Activated T-helper 2 cell treated with anti-CD3 and anti-CD28 coated beads, Interferon-gamma antibody, Interleukin-2, Interleukin-4, amounts not matched to agents 10 μg/mL and 5 μg/mL and 100 μg/mL, durations not matched to agents 14 hours and 24 hours and 36 hours (primary cell): ENCODE data around the gene PGA5. TPM values are rescaled to one million over a fixed set of nuclear protein-coding genes. Genes with fewer than 3 reads are reported as not detected.

ENCODE experiments used
- DNase-seq: peaks from one replicate; pipeline ENCODE4 v3.0.0; 2021; ENCODE audit warnings: low spot score
- H3K27ac Mint-ChIP-seq: one replicate; pipeline ENCODE4 v1.8.0; 2021; ENCODE audit warnings: mixed read lengths
- H3K27me3 Mint-ChIP-seq: one replicate; pipeline ENCODE4 v1.8.0; 2021; ENCODE audit warnings: low read depth, mixed read lengths
- H3K36me3 Mint-ChIP-seq: one replicate; pipeline ENCODE4 v1.8.0; 2021; ENCODE audit warnings: low read depth, mixed read lengths
- H3K4me1 Mint-ChIP-seq: one replicate; pipeline ENCODE4 v1.8.0; 2021; ENCODE audit warnings: low read depth, mixed read lengths
- H3K4me3 Mint-ChIP-seq: one replicate; pipeline ENCODE4 v1.8.0; 2021; ENCODE audit warnings: low read depth, mild to moderate bottlenecking, moderate library complexity, mixed read lengths
- H3K9me3 Mint-ChIP-seq: one replicate; pipeline ENCODE4 v1.8.0; 2021; ENCODE audit warnings: mixed read lengths
- intact Hi-C: fragments of 100-400 bp; cut with micrococcal nuclease; formaldehyde crosslinking; loops from one replicate; pipeline ENCODE4 v1.15.1; 2023
- total RNA-seq: library from RNA; stranded (reverse); gene quantifications from 2 replicates; pipeline ENCODE4 v1.2.3, GENCODE V29; 2022

The PGA5 gene
- total RNA-seq, 1 donor from 2014 or later: not detected

DNA sequence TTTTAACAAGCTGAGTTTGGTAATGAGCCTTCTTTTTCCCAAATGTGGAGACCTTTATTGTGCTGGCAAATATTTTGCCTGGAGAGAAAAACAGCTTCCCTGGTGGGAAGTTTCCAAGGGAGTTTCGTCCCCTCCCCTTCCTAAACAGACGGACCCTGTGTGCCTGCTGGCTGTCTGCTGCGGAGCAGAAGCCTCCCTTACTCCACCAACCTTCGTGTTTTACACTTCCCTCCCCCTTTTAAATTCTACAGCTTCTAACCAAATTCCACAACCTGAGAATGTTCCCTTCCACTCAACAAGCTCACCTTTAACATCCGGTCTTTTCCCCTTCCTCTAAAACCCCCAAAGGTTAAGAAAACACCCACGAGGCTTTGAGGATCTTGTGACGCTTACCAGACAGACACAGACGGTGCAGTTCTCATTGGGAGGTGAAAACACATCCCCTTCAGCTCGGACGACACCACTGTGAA, 37.1 kb downstream of the PGA5 start:
- DNase-seq: no peak
- Mint-ChIP-seq H3K4me3 (no peak overlapping the region), H3K36me3 (no peaks in the 10 kb centered on the region), H3K4me1 (no peaks in the 10 kb centered on the region), H3K9me3 (no peaks in the 10 kb centered on the region), H3K27me3 (no peaks in the 10 kb centered on the region), H3K27ac (no peak overlapping the region)
- intact Hi-C loops: no loop called here

DNA sequence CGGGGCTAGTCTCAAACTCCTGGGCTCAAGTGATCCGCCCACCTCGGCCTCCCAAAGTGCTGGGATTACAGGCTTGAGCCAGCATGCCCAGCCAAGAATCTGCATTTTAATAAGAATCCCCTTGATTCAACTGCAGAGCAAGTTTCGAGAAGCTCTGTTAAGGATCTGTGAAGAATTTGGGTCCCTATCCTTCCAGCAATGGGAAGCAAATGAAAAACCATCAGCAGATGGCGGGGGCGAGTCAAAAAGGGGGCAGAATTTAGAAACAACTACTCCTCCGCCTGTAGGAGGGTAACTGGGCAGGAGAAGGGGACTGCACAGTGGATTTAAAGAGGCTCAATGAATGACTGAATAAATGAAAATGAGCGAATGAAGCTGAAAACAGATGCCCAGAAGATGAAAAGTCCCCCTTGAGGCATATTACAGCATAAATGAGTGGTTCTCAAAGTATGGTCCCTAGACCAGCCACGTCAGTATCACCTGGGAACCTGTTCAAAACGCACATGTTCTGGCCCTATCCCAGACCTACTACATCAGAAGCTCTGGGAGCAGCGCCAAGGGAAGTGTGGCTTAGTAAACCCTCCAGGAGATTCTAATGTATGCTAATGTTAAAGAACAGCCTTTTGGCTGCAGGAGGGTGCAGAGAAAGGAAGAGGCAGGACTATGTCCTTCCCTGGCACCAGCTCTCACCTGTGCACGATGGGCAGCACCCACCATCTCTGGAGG, 39.1 kb downstream of the PGA5 start:
- no peak for DNase-seq
- H3K4me3 Mint-ChIP-seq: no peak overlapping the region
- intact Hi-C loops: no loop called here
- peaks cover 3% of the 10 kb centered on the region for H3K36me3 Mint-ChIP-seq
- H3K27me3 Mint-ChIP-seq: no peaks in the 10 kb centered on the region
- H3K27ac Mint-ChIP-seq: no peak overlapping the region
- no peaks in the 10 kb centered on the region for H3K4me1 Mint-ChIP-seq
- H3K9me3 Mint-ChIP-seq: no peaks in the 10 kb centered on the region

DNA sequence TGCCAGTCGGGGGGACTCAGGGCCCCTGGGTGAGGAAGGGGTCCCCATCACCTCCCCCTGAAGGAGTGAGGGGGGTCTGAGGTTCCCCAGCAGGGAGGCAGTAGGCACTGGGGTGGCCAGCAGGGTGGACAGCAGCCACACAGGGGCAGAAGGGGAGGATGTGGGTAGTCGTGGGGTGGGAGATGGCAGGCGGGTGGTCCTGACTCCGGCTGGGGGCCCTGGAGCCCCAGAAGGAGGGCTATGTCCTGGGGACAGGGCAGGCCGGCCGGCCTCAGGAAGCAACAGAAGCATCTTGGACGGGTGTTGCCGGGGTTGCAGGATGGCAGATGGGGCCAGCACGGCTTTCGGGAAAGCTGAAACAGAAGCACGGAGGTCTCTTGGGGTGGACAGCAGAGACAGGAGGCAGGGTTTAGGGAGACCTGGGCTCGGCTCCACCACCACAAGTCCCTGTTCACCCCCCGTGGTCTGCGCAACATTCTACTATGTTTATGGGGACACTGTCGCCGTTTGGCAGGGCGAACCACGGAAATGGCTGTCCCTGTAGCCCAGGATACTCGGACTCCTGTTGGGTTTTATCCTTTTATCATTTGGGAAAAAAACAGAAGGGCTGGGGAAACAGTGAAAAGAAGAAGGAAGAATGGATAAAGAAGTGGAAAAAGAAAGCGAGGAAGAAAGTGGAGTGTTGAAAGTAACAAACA, 40.1 kb downstream of the PGA5 start:
- Mint-ChIP-seq H3K27me3 (no peaks in the 10 kb centered on the region), H3K9me3 (no peaks in the 10 kb centered on the region)
- intact Hi-C loops: no loop called here

DNA sequence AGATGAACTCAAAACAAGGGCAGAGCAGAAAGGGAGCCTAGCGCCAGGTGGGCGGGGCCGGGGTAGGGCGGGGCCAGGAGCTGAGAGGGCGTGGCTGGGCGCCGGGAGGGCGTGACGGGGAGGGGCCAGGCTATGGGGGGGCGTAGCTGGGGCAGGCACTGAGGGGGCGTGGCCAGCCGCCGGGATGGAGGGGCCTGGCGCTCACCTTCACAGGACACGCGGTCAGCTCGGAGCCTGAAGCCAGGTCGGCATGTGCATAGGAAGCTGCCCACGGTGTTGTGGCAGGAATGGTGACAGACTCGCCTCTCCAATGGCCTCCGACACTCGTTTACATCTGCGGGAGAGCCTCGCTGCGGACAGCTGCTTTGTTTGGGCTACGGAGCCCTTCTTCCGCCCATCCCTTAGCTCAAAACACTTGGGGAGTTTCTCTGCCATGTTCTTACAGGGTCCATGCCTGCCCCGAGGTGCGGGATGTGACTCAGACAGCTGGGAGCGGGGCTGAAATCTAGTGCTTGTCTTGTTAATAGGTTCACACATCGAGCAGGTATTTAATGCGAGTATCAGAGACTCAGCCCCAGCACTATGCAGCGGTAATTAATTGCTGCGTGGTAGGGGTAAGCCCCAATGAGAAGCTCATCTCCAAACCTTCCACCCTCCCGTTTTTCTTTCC, 40.7 kb downstream of the PGA5 start:
- no peaks in the 10 kb centered on the region for H3K4me1 Mint-ChIP-seq
- intact Hi-C loops: no loop called here

More for the DNA sequence above, 40.1 kb downstream of the PGA5 start:
- no peaks in the 10 kb centered on the region for H3K4me1 Mint-ChIP-seq
- no peak for DNase-seq
- H3K4me3 Mint-ChIP-seq: no peak overlapping the region
- peaks cover 3% of the 10 kb centered on the region for H3K36me3 Mint-ChIP-seq
- no peak overlapping the region for H3K27ac Mint-ChIP-seq

DNA sequence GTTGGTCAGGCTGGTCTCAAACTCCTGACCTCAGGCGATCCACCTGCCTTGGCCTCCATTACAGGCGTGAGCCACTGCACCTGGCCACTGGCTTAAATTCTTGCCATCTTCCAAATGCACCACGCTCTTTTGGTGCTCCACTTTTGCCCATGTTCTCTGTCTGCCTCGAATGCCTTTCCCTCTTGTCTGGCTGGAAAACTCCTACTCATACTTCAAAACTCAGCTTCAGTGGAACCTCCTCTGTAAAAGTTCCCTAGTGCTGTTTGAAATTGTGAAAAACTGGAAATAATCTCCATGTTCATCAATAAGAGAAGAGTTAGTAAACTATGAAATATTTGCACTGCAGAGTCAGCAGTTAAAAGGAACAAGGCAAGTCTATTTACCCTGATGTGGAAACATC, 42.6 kb downstream of the PGA5 start:
- no peak for DNase-seq
- no peaks in the 10 kb centered on the region for H3K27me3 Mint-ChIP-seq
- H3K4me3 Mint-ChIP-seq: no peak overlapping the region
- no peak overlapping the region for H3K27ac Mint-ChIP-seq
- H3K36me3 Mint-ChIP-seq: peaks cover 3% of the 10 kb centered on the region
- no peaks in the 10 kb centered on the region for H3K9me3 Mint-ChIP-seq
- H3K4me1 Mint-ChIP-seq: no peaks in the 10 kb centered on the region
- intact Hi-C loops: no loop called here

More for the DNA sequence above, 40.7 kb downstream of the PGA5 start:
- H3K36me3 Mint-ChIP-seq: peaks cover 3% of the 10 kb centered on the region
- no peak overlapping the region for H3K4me3 Mint-ChIP-seq
- DNase-seq: no peak
- H3K9me3 Mint-ChIP-seq: no peaks in the 10 kb centered on the region
- H3K27me3 Mint-ChIP-seq: no peaks in the 10 kb centered on the region
- no peak overlapping the region for H3K27ac Mint-ChIP-seq

DNA sequence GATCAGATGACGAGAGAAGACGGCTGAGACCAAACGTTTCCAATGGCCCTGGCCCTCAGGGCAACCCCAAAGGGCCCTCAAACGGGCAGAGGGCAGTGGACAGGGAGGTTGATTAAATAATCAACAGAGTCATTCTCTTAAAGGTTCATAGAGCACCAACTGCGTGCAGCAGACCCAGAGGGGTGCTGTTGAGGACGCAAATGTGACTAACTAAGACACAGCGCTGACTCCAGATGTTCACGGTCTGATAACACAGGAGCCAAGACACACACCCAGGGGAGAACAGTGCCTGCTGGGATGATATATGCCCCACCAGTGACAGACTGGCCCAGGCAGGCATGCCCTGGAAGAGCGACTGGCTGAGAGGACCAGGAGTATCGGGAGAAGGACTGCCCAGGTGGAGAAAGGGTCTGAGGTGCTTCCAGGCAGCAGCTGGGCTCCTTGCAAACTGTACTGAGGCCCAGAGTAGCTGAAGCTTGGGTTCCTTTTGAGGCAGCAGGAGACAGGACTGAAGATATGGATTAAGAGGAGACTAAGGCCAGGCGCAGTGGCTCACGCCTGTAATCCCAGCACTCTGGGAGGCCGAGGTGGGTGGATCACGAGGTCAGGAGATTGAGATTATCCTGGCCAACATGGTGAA, 46.5 kb downstream of the PGA5 start:
- Mint-ChIP-seq H3K4me1 (no peaks in the 10 kb centered on the region), H3K27ac (no peak overlapping the region), H3K36me3 (peaks cover 3% of the 10 kb centered on the region), H3K27me3 (peaks cover 3% of the 10 kb centered on the region), H3K4me3 (no peak overlapping the region), H3K9me3 (no peaks in the 10 kb centered on the region)
- intact Hi-C loops: no loop called here
- DNase-seq: no peak

DNA sequence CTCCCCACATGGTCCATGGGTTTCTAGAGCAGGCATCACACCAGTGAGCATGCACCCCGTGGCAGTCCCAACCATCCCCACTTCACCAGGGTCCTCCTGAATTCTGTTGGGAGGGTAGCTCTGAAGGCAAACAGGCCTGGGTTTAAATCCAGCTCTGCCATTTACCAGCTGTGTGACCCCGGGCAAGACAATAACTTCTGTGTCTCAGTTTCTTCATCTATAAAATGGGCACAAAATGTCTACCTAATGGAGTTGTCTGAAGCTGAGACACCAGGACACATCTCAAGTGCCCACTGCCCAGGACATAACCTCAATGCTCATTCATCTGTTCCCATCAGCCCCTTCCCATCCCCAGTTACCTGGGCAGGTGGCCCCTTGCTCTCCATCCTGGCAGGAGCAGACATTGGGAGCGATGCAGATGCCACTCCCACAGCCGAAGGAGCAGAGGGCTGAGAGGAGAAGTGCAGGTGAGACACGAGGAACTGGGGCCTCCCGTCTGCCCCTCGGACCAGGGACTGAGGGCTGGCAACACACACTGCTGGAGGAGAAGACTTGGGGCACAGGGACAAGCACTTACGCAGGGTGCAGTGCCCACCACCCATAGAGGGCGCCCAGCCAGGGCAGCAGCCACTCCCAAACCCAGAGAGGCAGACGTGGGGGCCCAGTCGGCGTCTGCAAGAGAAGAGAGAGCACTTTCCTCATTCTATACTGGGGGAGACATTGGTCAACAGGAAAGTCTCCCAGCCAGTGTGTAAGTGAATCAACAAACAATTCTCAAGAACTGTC, 50.1 kb downstream of the PGA5 start:
- no peak for DNase-seq
- Mint-ChIP-seq H3K4me1 (peaks cover 10% of the 10 kb centered on the region), H3K27ac (no peak overlapping the region)

DNA sequence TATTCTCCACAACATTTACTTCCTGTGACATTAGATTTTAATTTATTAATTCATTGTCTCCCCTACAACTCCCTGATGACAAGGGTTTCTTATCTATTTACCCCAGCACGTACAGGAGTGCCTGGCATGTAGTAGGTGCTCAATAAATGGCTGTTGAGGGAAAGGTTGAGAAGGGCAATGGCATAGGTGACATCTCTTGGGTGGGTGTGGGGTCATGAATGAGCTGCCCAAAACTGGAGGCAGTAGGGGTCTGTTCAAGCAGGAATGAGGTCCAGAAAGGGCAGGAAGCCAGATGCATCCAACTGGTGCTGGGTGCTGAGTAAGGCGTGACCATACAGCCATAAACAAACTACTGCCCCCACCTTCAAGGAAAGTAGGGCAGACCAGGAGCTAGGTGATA, 51.4 kb downstream of the PGA5 start:
- intact Hi-C loops: loop anchor here (5.0 kb wide), 1 partner anchor 40 kb away; the partner anchor contains the start of genes DDB1 and TKFC
- Mint-ChIP-seq H3K27me3 (peaks cover 14% of the 10 kb centered on the region), H3K27ac (no peak overlapping the region), H3K9me3 (no peaks in the 10 kb centered on the region), H3K4me3 (no peak overlapping the region), H3K36me3 (peaks cover 9% of the 10 kb centered on the region), H3K4me1 (peaks cover 13% of the 10 kb centered on the region)
- no peak for DNase-seq

More for the DNA sequence above, 50.1 kb downstream of the PGA5 start:
- Mint-ChIP-seq H3K9me3 (no peaks in the 10 kb centered on the region), H3K27me3 (peaks cover 14% of the 10 kb centered on the region), H3K36me3 (peaks cover 3% of the 10 kb centered on the region), H3K4me3 (no peak overlapping the region)
- intact Hi-C loops: loop anchor here (5.0 kb wide), 1 partner anchor 41 kb away; the partner anchor contains the start of genes DDB1 and TKFC

DNA sequence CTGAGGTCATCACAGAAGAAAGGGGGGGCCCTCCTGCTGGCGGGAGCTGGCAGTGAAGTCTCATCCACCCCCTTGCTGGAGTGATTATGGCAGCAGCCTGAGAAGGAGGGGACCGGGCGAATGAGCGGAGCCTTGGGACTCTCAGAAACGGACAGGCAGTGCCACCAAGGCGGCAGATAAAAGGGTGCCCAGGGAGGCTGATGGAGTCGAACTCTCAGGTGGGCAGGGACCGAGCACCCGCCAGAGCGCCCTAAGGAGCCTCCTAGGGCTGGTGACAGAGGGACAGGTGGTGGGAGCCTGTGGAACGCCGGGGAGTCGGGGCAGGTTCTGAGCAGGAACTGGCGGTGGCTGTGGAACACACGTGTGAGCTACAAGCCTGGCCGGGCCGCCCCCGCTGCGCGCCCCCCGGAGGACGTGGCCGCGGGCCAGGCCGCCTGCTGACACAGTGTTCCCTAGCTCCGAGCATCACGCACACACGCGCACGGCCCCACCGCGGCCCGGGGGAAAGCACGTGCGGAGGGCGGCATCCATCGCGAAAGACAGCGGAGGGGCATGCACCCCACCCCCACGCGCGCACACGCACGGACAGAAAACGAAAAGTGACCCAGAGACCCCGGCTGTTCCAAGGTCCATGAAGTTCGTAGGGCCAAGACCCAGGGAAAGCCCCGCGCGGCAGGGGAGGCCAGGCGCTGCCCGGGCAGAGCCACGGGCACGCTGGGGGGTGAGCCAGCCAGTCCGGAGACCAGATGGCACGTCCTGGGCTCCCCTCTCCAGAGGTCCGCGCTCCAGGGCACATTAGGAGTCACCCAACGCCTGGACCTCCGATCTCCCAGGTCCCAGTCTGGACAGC, 53.1 kb downstream of the PGA5 start:
- H3K4me1 Mint-ChIP-seq: peaks cover 30% of the 10 kb centered on the region
- no peaks in the 10 kb centered on the region for H3K9me3 Mint-ChIP-seq
- H3K27ac Mint-ChIP-seq: peak overlapping the region; percentile 63
- peak; percentile 10 for DNase-seq
- H3K27me3 Mint-ChIP-seq: peaks cover 14% of the 10 kb centered on the region
- peak overlapping the region; percentile 83 for H3K4me3 Mint-ChIP-seq
- intact Hi-C loops: loop anchor here (1.0 to 5.0 kb wide), 2 partner anchors 38 to 40 kb away; partner anchors contain the start of genes DDB1 and TKFC
- H3K36me3 Mint-ChIP-seq: peaks cover 23% of the 10 kb centered on the region

DNA sequence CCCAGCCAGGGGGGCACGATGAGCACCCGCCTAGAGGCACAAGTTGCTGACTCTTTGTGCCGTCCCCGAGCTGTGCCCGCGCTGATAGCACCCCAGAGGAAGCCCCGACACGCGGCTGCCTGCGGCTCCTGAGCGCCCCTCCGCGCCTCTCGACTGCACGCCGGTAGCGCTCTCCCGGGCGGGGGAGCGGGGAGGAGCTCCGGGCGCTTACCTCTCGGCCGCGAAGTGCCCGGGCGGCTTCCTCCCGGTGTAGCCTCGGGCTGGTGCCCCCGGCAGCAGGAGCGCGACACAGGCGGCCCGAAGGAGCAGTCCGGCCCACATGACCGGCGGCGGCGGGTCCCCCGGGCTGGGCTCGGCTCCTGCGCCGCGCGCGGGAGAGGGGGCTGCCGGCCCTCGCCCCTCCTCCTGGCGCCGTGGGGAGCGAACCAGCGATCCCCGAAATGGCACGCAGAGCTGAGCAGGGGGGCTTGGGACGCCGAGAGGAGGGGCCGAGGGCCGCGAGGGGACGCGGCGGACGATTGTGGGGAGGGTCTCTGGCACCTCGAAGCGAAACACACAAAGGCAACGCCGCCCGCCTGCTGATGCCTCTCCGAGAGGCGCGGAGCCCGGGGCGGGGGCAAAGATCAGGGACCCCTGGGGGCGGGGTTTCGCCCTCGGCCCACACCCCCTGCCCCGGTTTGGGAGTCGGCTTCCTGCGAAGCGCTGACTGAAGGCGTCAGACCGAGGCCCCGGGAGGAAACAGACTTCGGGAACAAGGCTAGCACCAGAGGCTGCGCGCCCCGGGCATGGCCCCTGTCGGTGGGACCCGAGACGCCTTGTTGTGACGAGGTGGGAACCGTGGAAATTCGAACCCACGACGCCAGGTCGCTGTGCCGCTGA, 54.0 kb downstream of the PGA5 start, which contains the start of gene VWCE:
Gene VWCE, minus strand, starts transcription at position 600 of the 879 bp plus-strand sequence. Its CDS starts 279 bp downstream, at position 321.
- H3K27ac Mint-ChIP-seq: peak within 1 kb of the TSS; percentile 52
- H3K27me3 Mint-ChIP-seq: peaks cover 14% of the 10 kb centered on the region
- H3K4me3 Mint-ChIP-seq: peak within 1 kb of the TSS; percentile 83
- intact Hi-C loops: loop anchor here (1.0 to 5.0 kb wide), 2 partner anchors 37 to 41 kb away; partner anchors contain the start of genes DDB1 and TKFC
- H3K4me1 Mint-ChIP-seq: peaks cover 30% of the 10 kb centered on the region
- no peaks in the 10 kb centered on the region for H3K9me3 Mint-ChIP-seq
- peak; percentile 67 for DNase-seq
- peaks cover 23% of the 10 kb centered on the region for H3K36me3 Mint-ChIP-seq
